Ramos (cell line): Measurements from ENCODE around the gene CHP2.
"Not testable (repeated sequence)": the region's sequence is repeated elsewhere in the genome, so short reads cannot be mapped to it uniquely, and the experiment has no call there.

Source experiments
- in situ Hi-C: fragments of 300-500 bp; cut with MboI; formaldehyde crosslinking; loops from one replicate; pipeline ENCODE4 v1.14.3; 2022; ENCODE audit warnings: low sequenced_read_pairs; ENCODE audit not compliant: unreplicated experiment

The CHP2 gene

GRCh38 chr16:23754594-23755483, at the start of gene CHP2:
TSS of gene CHP2 (plus strand) at chr16:23755026. CDS start at chr16:23755050, 24 bp downstream.
- in situ Hi-C loops = no loop called here

- in situ Hi-C loops = no loop called here
These were observed 49.3 kb upstream of the CHP2 start for GRCh38 chr16:23705517-23705902.

GRCh38 chr16:23706439-23706838, 48.4 kb upstream of the CHP2 start:
- in situ Hi-C loops = no loop called here

- in situ Hi-C loops = no loop called here
These were observed 45.3 kb upstream of the CHP2 start for GRCh38 chr16:23709536-23709935.

- in situ Hi-C loops = no loop called here
These were observed 44.8 kb upstream of the CHP2 start for GRCh38 chr16:23710008-23710407.

GRCh38 chr16:23710504-23710903, 44.3 kb upstream of the CHP2 start:
- in situ Hi-C loops = no loop called here

- in situ Hi-C loops = no loop called here
These were observed 43.0 kb upstream of the CHP2 start for GRCh38 chr16:23711785-23712184.

GRCh38 chr16:23712976-23713375, 41.9 kb upstream of the CHP2 start, which contains the start of gene ERN2:
TSS of gene ERN2 (minus strand) at chr16:23713222. CDS start at chr16:23713187, 35 bp downstream.
- in situ Hi-C loops = no loop called here

GRCh38 chr16:23716484-23716883, 38.3 kb upstream of the CHP2 start:
- in situ Hi-C loops = no loop called here

- in situ Hi-C loops = not testable (repeated sequence)
These were observed 32.1 kb upstream of the CHP2 start for GRCh38 chr16:23722613-23723240.

- in situ Hi-C loops = no loop called here
These were observed 30.6 kb upstream of the CHP2 start for GRCh38 chr16:23724096-23724784.

- in situ Hi-C loops = no loop called here
These were observed 30.1 kb upstream of the CHP2 start for GRCh38 chr16:23724785-23725131.

- in situ Hi-C loops = no loop called here
These were observed 28.1 kb upstream of the CHP2 start for GRCh38 chr16:23726710-23727109.

GRCh38 chr16:23728112-23728477, 26.7 kb upstream of the CHP2 start:
- in situ Hi-C loops = no loop called here

- in situ Hi-C loops = no loop called here
These were observed 25.1 kb upstream of the CHP2 start for GRCh38 chr16:23729503-23730424.

- in situ Hi-C loops = no loop called here
These were observed 20.5 kb upstream of the CHP2 start for GRCh38 chr16:23734176-23734893.

- in situ Hi-C loops = not testable (repeated sequence)
These were observed 17.3 kb upstream of the CHP2 start for GRCh38 chr16:23737423-23738028.

- in situ Hi-C loops = no loop called here
These were observed 15.3 kb upstream of the CHP2 start for GRCh38 chr16:23739516-23739915.

GRCh38 chr16:23741675-23742303, 13.0 kb upstream of the CHP2 start:
- in situ Hi-C loops = no loop called here
